OCI-LY7 (cell line): ENCODE data around the gene PPP1R36. TPM values are rescaled to one million over a fixed set of nuclear protein-coding genes. Genes with fewer than 3 reads are reported as not detected.
"Not testable (repeated sequence)": the region's sequence is repeated elsewhere in the genome, so short reads cannot be mapped to it uniquely, and the experiment has no call there.

ENCODE experiments used
- BruUV-seq: library from RNA; stranded (reverse); fragments of 400-500 nt; replicated peaks from 2 replicates; lab custom pipeline; 2021; lab: Mats Ljungman, UMichigan
- CTCF ChIA-PET: fragments of 300-600 bp; sonication (Branson Sonifier 250); formaldehyde crosslinking; loops from one replicate; lab custom pipeline; 2022; ENCODE audit warnings: antibody characterized with exemption; ENCODE audit not compliant: unreplicated experiment; lab: Charles Lee
- POLR2A ChIA-PET: fragments of 300-600 bp; sonication (Branson Sonifier 250); formaldehyde crosslinking; loops from one replicate; lab custom pipeline; 2022; ENCODE audit warnings: antibody characterized with exemption; lab: Charles Lee
- DNase-seq: peaks from one replicate; pipeline ENCODE4 v3.0.0-alpha.2; 2015; ENCODE audit warnings: low spot score
- H2AFZ ChIP-seq: fragments of 200-600 bp; sonication (generic), shearing (Covaris generic); 2 replicates; pipeline ENCODE4 v1.6.1; 2014; ENCODE audit warnings: mild to moderate bottlenecking, antibody characterized with exemption, low read length, moderate library complexity
- H3K27ac ChIP-seq: fragments of 200-600 bp; sonication (generic); 2 replicates; pipeline ENCODE4 v1.5.1; 2014; ENCODE audit warnings: mixed run types, low read depth, mild to moderate bottlenecking, moderate library complexity, low read length, inconsistent platforms; ENCODE audit not compliant: poor library complexity, severe bottlenecking
- H3K36me3 ChIP-seq: fragments of 200-600 bp; sonication (generic); 2 replicates; pipeline ENCODE4 v1.6.1; 2014; ENCODE audit warnings: mild to moderate bottlenecking, antibody characterized with exemption, low read length, moderate library complexity, mixed read lengths; ENCODE audit not compliant: insufficient read depth
- H3K4me1 ChIP-seq: fragments of 200-600 bp; sonication (generic); 2 replicates; pipeline ENCODE4 v1.5.1; 2014; ENCODE audit warnings: mild to moderate bottlenecking, low read length; ENCODE audit not compliant: insufficient read depth, poor library complexity, severe bottlenecking
- H3K4me2 ChIP-seq: fragments of 200-600 bp; sonication (generic); 2 replicates; pipeline ENCODE4 v1.6.1; 2014; ENCODE audit warnings: mild to moderate bottlenecking, low read length
- H3K4me3 ChIP-seq: fragments of 200-600 bp; sonication (generic); 2 replicates; pipeline ENCODE4 v1.5.1; 2014; ENCODE audit warnings: mild to moderate bottlenecking, low read depth, low read length; ENCODE audit not compliant: poor library complexity, severe bottlenecking
- H3K79me2 ChIP-seq: fragments of 200-600 bp; sonication (generic); 2 replicates; pipeline ENCODE4 v1.6.1; 2016; ENCODE audit warnings: low read depth, mild to moderate bottlenecking, low read length, moderate library complexity, mixed read lengths; ENCODE audit not compliant: insufficient read depth
- H3K9me2 ChIP-seq: fragments of 200-600 bp; sonication (generic); 2 replicates; pipeline ENCODE4 v1.6.1; 2016; ENCODE audit warnings: mild to moderate bottlenecking, low read length, mixed read lengths; ENCODE audit not compliant: insufficient read depth
- H3K9me3 ChIP-seq: fragments of 200-600 bp; sonication (generic); 2 replicates; pipeline ENCODE4 v1.6.1; 2014; ENCODE audit warnings: mild to moderate bottlenecking, mixed run types, low read length, mixed read lengths
- H4K20me1 ChIP-seq: fragments of 200-600 bp; sonication (generic); 2 replicates; pipeline ENCODE4 v1.6.1; 2014; ENCODE audit warnings: mild to moderate bottlenecking, antibody characterized with exemption, low read length, moderate library complexity, mixed read lengths; ENCODE audit not compliant: insufficient read depth
- CTCF ChIP-seq: fragments of 200-600 bp; sonication (generic); conservative IDR thresholded peaks from 2 replicates; pipeline ENCODE4 v1.5.1; 2014; ENCODE audit warnings: mild to moderate bottlenecking, antibody characterized with exemption, low read length, moderate library complexity, mixed read lengths
- EZH2phosphoT487 ChIP-seq: fragments of 200-600 bp; sonication (generic); IDR thresholded peaks from 2 replicates; pipeline ENCODE4 v1.6.1; 2018; ENCODE audit warnings: low read depth, borderline replicate concordance, mild to moderate bottlenecking, mixed run types, antibody characterized with exemption, low read length, moderate library complexity, mixed read lengths
- intact Hi-C: fragments of 100-400 bp; cut with micrococcal nuclease; formaldehyde crosslinking; loops from one replicate; pipeline ENCODE4 v1.10.0; 2022; ENCODE audit not compliant: unreplicated experiment
- total RNA-seq, 2 experiments: library from RNA; depleted of rRNA in 1 of 2; stranded (reverse); fragments of >200 nt in 1 of 2; shearing (Covaris generic) in 1 of 2; gene quantifications; 2 replicates each; pipeline ENCODE4 v1.2.3, GENCODE V29; 2014 to 2022

PPP1R36 gene
- total RNA-seq, 2 experiments from 2014 or later = not detected

- Histone ChIP-seq H4K20me1 (no peaks in the 10 kb centered on the region), H3K79me2 (no peaks in the 10 kb centered on the region), H2AFZ (no peak overlapping the region), H3K9me2 (no peaks in the 10 kb centered on the region), H3K9me3 (no peaks in the 10 kb centered on the region), H3K4me3 (no peak overlapping the region), H3K4me1 (no peaks in the 10 kb centered on the region), H3K4me2 (no peak overlapping the region), H3K27ac (no peak overlapping the region), H3K36me3 (no peaks in the 10 kb centered on the region)
- BruUV-seq = no TSS peak
- ChIA-PET CTCF (no interaction called here), POLR2A (interaction anchor here (1.0 kb wide), 1 partner anchor 10 kb away, joined by 5 read pairs; no protein-coding TSS in a partner anchor)
- intact Hi-C loops = no loop called here
- no peak for DNase-seq
- TF ChIP-seq CTCF = no peak
- no peak for TF ChIP-seq EZH2phosphoT487
These were observed 1.0 kb downstream of the PPP1R36 start for GRCh38 chr14:64550621-64551333.

GRCh38 chr14:64554556-64554955 is 4.8 kb downstream of the PPP1R36 start:
- no TSS peak for BruUV-seq
- intact Hi-C loops = no loop called here
- Histone ChIP-seq H4K20me1 (no peaks in the 10 kb centered on the region), H3K4me3 (no peak overlapping the region), H3K27ac (no peak overlapping the region), H3K4me2 (no peak overlapping the region), H3K79me2 (no peaks in the 10 kb centered on the region), H3K9me2 (no peaks in the 10 kb centered on the region), H3K4me1 (no peaks in the 10 kb centered on the region), H3K9me3 (no peaks in the 10 kb centered on the region), H2AFZ (no peak overlapping the region), H3K36me3 (no peaks in the 10 kb centered on the region)
- no peak for DNase-seq
- ChIA-PET POLR2A (interaction anchor here (0.7 kb wide), 1 partner anchor 414 kb away, joined by 6 read pairs; no protein-coding TSS in a partner anchor), CTCF (no interaction called here)
- TF ChIP-seq CTCF = no peak
- TF ChIP-seq EZH2phosphoT487 = no peak

GRCh38 chr14:64556526-64556925 is 6.8 kb downstream of the PPP1R36 start:
- no peaks in the 10 kb centered on the region for H3K36me3 ChIP-seq
- POLR2A ChIA-PET = interaction anchor here (0.6 kb wide), 1 partner anchor 94 kb away, joined by 4 read pairs; no protein-coding TSS in a partner anchor
- H2AFZ ChIP-seq = no peak overlapping the region
- TF ChIP-seq EZH2phosphoT487 (no peak), CTCF (no peak)
- H3K4me1 ChIP-seq = no peaks in the 10 kb centered on the region
- no peak overlapping the region for H3K27ac ChIP-seq
- no peak overlapping the region for H3K4me3 ChIP-seq
- no peak for DNase-seq
- BruUV-seq = no TSS peak
- H3K79me2 ChIP-seq = no peaks in the 10 kb centered on the region
- no peaks in the 10 kb centered on the region for H3K9me2 ChIP-seq
- intact Hi-C loops = no loop called here
- no peak overlapping the region for H3K4me2 ChIP-seq
- CTCF ChIA-PET = interaction anchor here (0.6 kb wide), 2 partner anchors 24 to 130 kb away, joined by 4 to 8 read pairs; no protein-coding TSS in a partner anchor
- H4K20me1 ChIP-seq = no peaks in the 10 kb centered on the region
- H3K9me3 ChIP-seq = no peaks in the 10 kb centered on the region

GRCh38 chr14:64558216-64558615 is 8.5 kb downstream of the PPP1R36 start:
- POLR2A ChIA-PET, H3K36me3 ChIP-seq, H4K20me1 ChIP-seq, CTCF ChIA-PET, H3K27ac ChIP-seq, H3K9me3 ChIP-seq, DNase-seq, BruUV-seq, H3K4me3 ChIP-seq, intact Hi-C loops, H3K4me2 ChIP-seq, H3K4me1 ChIP-seq, H3K79me2 ChIP-seq, H2AFZ ChIP-seq, H3K9me2 ChIP-seq: not testable (repeated sequence)
